Activated CD4-positive, alpha-beta T cell treated with anti-CD3 and anti-CD28 coated beads, Interleukin-2, Interleukin-6, amounts not matched to agents 100 ng/mL and 50 ng/mL, durations not matched to agents 16 hours and 8 hours (primary cell): ENCODE data around the gene FBN3.

Experiments used
- DNase-seq: peaks from one replicate; pipeline ENCODE4 v3.0.0-alpha.2; 2020

FBN3 gene

GRCh38 chr19:8148088-8148409 is 1.3 kb downstream of the FBN3 start:
- DNase-seq: no peak

GRCh38 chr19:8147582-8147978 is 1.8 kb downstream of the FBN3 start:
- no peak for DNase-seq

- DNase-seq: no peak
Observed at GRCh38 chr19:8146877-8147581, 2.4 kb downstream of the FBN3 start.

GRCh38 chr19:8144273-8144995 is 5.0 kb downstream of the FBN3 start:
- no peak for DNase-seq

GRCh38 chr19:8143041-8143440 is 6.4 kb downstream of the FBN3 start:
- no peak for DNase-seq

- DNase-seq: no peak
Observed at GRCh38 chr19:8142513-8142900, 6.9 kb downstream of the FBN3 start.

- no peak for DNase-seq
Observed at GRCh38 chr19:8141726-8142512, 7.5 kb downstream of the FBN3 start.

- DNase-seq: no peak
Observed at GRCh38 chr19:8138201-8138600, 11.2 kb downstream of the FBN3 start.

- no peak for DNase-seq
Observed at GRCh38 chr19:8137425-8137824, 12.0 kb downstream of the FBN3 start.

- DNase-seq: no peak
Observed at GRCh38 chr19:8135946-8136618, 13.3 kb downstream of the FBN3 start.

- DNase-seq: no peak
Observed at GRCh38 chr19:8132858-8133458, 16.4 kb downstream of the FBN3 start.

- no peak for DNase-seq
Observed at GRCh38 chr19:8131517-8131916, 17.9 kb downstream of the FBN3 start.

GRCh38 chr19:8129061-8129618 is 20.3 kb downstream of the FBN3 start:
- DNase-seq: no peak

- DNase-seq: no peak
Observed at GRCh38 chr19:8128551-8128950, 20.8 kb downstream of the FBN3 start.

GRCh38 chr19:8127311-8127710 is 22.1 kb downstream of the FBN3 start:
- no peak for DNase-seq

- DNase-seq: no peak
Observed at GRCh38 chr19:8126511-8126910, 22.9 kb downstream of the FBN3 start.

GRCh38 chr19:8126008-8126407 is 23.4 kb downstream of the FBN3 start:
- DNase-seq: no peak

- no peak for DNase-seq
Observed at GRCh38 chr19:8123683-8124082, 25.7 kb downstream of the FBN3 start.

GRCh38 chr19:8120636-8121480 is 28.5 kb downstream of the FBN3 start:
- DNase-seq: no peak

- no peak for DNase-seq
Observed at GRCh38 chr19:8117991-8118390, 31.4 kb downstream of the FBN3 start.

- DNase-seq: no peak
Observed at GRCh38 chr19:8116437-8117293, 32.7 kb downstream of the FBN3 start.
